ENCODE results near the gene RARB.

The RARB gene

GRCh38 chr3:25554376-25554775 lies 126.3 kb downstream of the RARB start:
- H3K9me3 ChIP-seq (ENCODE audit: control insufficient read depth, low read length): no peaks in the 10 kb centered on the region
- no peaks in the 10 kb centered on the region for H3K36me3 ChIP-seq (ENCODE audit: control insufficient read depth, insufficient read depth, low read length)
- no peaks in the 10 kb centered on the region for H3K4me1 ChIP-seq (ENCODE audit: control insufficient read depth, insufficient read depth, low read length)
- no peak overlapping the region for H3K4me3 ChIP-seq (ENCODE audit: low read length)
- H3K27me3 ChIP-seq (ENCODE audit: control insufficient read depth, insufficient read depth, low read length): no peaks in the 10 kb centered on the region
- no peak overlapping the region for H3K9ac ChIP-seq (ENCODE audit: low read length)

DNA sequence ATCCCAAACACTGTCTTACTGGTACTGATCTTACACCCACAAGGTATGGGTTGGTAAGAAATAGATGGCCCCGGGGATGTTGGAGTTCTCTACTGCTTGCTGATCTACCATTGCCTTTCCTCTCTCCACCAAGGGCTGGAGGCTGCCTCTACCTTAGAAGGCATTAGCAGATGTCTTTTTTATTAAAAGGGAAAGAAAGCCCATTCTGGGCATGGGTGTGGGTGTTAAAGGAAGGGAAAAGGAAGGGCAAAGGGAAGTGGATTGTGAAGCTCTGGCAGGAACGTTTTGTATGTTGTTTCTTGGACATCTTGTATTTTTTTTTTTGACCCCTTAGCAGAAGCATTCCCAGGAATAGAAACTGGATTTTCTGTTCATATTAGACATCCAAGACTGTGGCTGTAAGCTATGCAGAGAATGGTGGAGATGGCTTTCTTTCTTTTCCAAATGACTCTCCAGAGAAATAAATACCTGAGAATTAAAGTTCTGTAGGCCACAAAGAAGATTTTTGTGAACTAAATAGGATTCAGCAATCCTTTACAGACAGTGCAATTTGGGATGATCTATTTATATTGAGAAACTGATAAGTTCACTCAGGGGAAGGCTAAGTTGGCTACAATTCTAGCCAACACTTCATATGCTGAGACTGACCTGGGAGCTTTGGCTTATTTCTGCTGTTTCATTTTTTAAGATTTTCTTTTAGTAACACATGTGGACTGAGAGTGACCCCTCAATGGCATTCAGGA lies 127.8 kb downstream of the RARB start:
- no peaks in the 10 kb centered on the region for H3K36me3 ChIP-seq (ENCODE audit: control insufficient read depth, insufficient read depth, low read length)
- H3K9ac ChIP-seq (ENCODE audit: low read length): no peak overlapping the region
- H3K4me3 ChIP-seq (ENCODE audit: low read length): no peak overlapping the region
- no peaks in the 10 kb centered on the region for H3K4me1 ChIP-seq (ENCODE audit: control insufficient read depth, insufficient read depth, low read length)
- no peaks in the 10 kb centered on the region for H3K27me3 ChIP-seq (ENCODE audit: control insufficient read depth, insufficient read depth, low read length)
- no peaks in the 10 kb centered on the region for H3K9me3 ChIP-seq (ENCODE audit: control insufficient read depth, low read length)

DNA sequence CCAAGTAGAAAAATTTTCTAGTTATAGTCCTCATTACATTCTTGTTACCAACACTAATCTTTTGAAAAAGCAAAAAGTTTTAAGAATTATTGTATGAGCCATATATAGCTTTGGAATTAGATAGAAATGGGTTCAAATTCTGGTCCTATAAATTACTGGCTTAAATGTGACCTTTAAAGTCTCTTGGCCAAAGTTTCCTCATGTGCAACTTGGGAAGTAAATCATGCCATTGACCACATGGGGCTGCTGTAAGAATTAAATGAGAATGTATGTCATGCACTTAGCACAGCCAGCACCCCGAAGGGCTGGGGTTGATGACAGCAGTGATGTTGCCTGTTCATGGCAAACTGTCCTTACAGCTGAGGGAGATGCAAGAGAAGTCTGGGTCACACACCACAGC lies 128.4 kb downstream of the RARB start:
- no peaks in the 10 kb centered on the region for H3K36me3 ChIP-seq (ENCODE audit: control insufficient read depth, insufficient read depth, low read length)
- no peaks in the 10 kb centered on the region for H3K27me3 ChIP-seq (ENCODE audit: control insufficient read depth, insufficient read depth, low read length)
- H3K4me3 ChIP-seq (ENCODE audit: low read length): no peak overlapping the region
- no peak overlapping the region for H3K9ac ChIP-seq (ENCODE audit: low read length)
- H3K4me1 ChIP-seq (ENCODE audit: control insufficient read depth, insufficient read depth, low read length): no peaks in the 10 kb centered on the region
- no peaks in the 10 kb centered on the region for H3K9me3 ChIP-seq (ENCODE audit: control insufficient read depth, low read length)

GRCh38 chr3:25557694-25558093 lies 129.6 kb downstream of the RARB start:
- no peaks in the 10 kb centered on the region for H3K4me1 ChIP-seq (ENCODE audit: control insufficient read depth, insufficient read depth, low read length)
- H3K9me3 ChIP-seq (ENCODE audit: control insufficient read depth, low read length): no peaks in the 10 kb centered on the region
- H3K9ac ChIP-seq (ENCODE audit: low read length): no peak overlapping the region
- H3K27me3 ChIP-seq (ENCODE audit: control insufficient read depth, insufficient read depth, low read length): no peaks in the 10 kb centered on the region
- no peak overlapping the region for H3K4me3 ChIP-seq (ENCODE audit: low read length)
- H3K36me3 ChIP-seq (ENCODE audit: control insufficient read depth, insufficient read depth, low read length): no peaks in the 10 kb centered on the region

DNA sequence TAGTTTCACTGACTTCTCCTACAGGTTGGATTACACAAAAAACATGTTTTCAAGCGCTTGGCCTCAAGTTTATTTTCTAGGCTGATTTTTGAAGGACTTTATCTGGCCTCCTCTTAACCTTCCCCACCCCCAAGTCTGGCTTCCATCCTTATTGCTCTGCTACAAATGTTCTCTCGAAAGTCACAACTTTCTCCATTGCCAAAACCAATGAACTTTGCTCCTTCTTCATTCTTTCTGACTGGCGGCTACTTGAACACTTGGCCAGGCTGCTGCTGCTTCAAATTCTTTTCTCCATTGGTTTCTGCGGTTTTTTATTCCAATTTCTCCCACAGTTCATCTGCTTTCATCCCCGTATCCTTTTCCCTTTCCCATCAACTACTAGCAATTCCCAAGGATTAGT lies 130.1 kb downstream of the RARB start:
- Histone ChIP-seq H3K9me3 (ENCODE audit: control insufficient read depth, low read length) (no peaks in the 10 kb centered on the region), H3K4me1 (ENCODE audit: control insufficient read depth, insufficient read depth, low read length) (no peaks in the 10 kb centered on the region), H3K27me3 (ENCODE audit: control insufficient read depth, insufficient read depth, low read length) (no peaks in the 10 kb centered on the region), H3K9ac (ENCODE audit: low read length) (no peak overlapping the region), H3K36me3 (ENCODE audit: control insufficient read depth, insufficient read depth, low read length) (no peaks in the 10 kb centered on the region), H3K4me3 (ENCODE audit: low read length) (no peak overlapping the region)

- Histone ChIP-seq H3K9me3 (ENCODE audit: control insufficient read depth, low read length) (no peaks in the 10 kb centered on the region), H3K9ac (ENCODE audit: low read length) (no peak overlapping the region), H3K4me1 (ENCODE audit: control insufficient read depth, insufficient read depth, low read length) (no peaks in the 10 kb centered on the region), H3K4me3 (ENCODE audit: low read length) (no peak overlapping the region), H3K27me3 (ENCODE audit: control insufficient read depth, insufficient read depth, low read length) (no peaks in the 10 kb centered on the region), H3K36me3 (ENCODE audit: control insufficient read depth, insufficient read depth, low read length) (no peaks in the 10 kb centered on the region)
Measured at GRCh38 chr3:25558796-25559195, 130.7 kb downstream of the RARB start.

- H3K9ac ChIP-seq (ENCODE audit: low read length): no peak overlapping the region
- no peaks in the 10 kb centered on the region for H3K27me3 ChIP-seq (ENCODE audit: control insufficient read depth, insufficient read depth, low read length)
- no peaks in the 10 kb centered on the region for H3K4me1 ChIP-seq (ENCODE audit: control insufficient read depth, insufficient read depth, low read length)
- no peak overlapping the region for H3K4me3 ChIP-seq (ENCODE audit: low read length)
- H3K36me3 ChIP-seq (ENCODE audit: control insufficient read depth, insufficient read depth, low read length): no peaks in the 10 kb centered on the region
- H3K9me3 ChIP-seq (ENCODE audit: control insufficient read depth, low read length): no peaks in the 10 kb centered on the region
Measured at GRCh38 chr3:25563601-25564000, 135.5 kb downstream of the RARB start.

DNA sequence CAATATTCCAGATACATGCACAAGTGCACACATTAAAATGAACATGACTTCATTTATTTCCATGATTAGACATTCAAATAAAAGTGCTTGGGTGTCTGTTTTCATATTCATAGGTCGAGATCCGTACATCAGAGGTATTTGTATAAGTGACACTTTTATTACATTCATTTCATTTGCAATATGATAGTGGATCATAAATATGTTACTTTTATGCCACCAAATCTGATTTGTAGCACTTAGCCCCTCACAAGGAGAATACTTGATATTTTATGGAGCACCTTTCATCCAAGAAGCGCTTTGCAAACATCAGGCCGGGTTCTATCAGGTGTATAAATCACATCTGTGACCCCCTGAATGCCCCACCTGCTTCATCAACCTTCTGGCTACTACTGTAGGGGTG lies 136.0 kb downstream of the RARB start:
- Histone ChIP-seq H3K9me3 (ENCODE audit: control insufficient read depth, low read length) (no peaks in the 10 kb centered on the region), H3K27me3 (ENCODE audit: control insufficient read depth, insufficient read depth, low read length) (no peaks in the 10 kb centered on the region), H3K9ac (ENCODE audit: low read length) (no peak overlapping the region), H3K4me1 (ENCODE audit: control insufficient read depth, insufficient read depth, low read length) (no peaks in the 10 kb centered on the region), H3K4me3 (ENCODE audit: low read length) (no peak overlapping the region), H3K36me3 (ENCODE audit: control insufficient read depth, insufficient read depth, low read length) (no peaks in the 10 kb centered on the region)

- no peaks in the 10 kb centered on the region for H3K9me3 ChIP-seq (ENCODE audit: control insufficient read depth, low read length)
- H3K4me1 ChIP-seq (ENCODE audit: control insufficient read depth, insufficient read depth, low read length): no peaks in the 10 kb centered on the region
- no peaks in the 10 kb centered on the region for H3K36me3 ChIP-seq (ENCODE audit: control insufficient read depth, insufficient read depth, low read length)
- no peak overlapping the region for H3K9ac ChIP-seq (ENCODE audit: low read length)
- H3K27me3 ChIP-seq (ENCODE audit: control insufficient read depth, insufficient read depth, low read length): no peaks in the 10 kb centered on the region
- no peak overlapping the region for H3K4me3 ChIP-seq (ENCODE audit: low read length)
Measured at GRCh38 chr3:25565807-25566206, 137.7 kb downstream of the RARB start.

DNA sequence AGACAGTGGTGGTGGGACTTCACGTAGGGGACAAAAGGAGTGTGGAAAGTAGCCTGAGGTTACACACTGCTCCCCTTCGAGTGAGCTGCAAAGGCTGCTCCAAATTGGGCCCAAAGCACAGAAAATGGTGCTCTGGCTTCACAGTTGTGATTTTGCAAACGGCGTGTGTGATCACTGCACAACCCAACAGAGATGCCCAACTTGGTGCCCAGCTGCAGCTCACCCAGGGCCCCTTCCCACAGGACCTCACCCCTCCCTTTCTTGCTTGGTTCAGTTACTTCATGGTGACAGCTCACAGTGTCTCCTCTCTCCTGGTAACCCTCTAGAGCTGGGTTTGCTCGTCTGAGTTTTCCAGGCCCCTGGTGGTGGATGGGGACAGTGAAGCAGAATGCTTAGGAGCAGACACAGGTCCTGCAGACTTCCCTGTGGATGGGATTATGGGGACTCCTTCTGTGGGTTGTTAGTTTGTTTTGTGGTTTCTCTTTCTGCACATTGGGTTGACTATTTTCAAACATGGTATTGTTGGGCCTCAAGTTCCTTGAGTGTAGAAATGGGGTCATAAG lies 138.4 kb downstream of the RARB start:
- H3K4me3 ChIP-seq (ENCODE audit: low read length): no peak overlapping the region
- no peaks in the 10 kb centered on the region for H3K4me1 ChIP-seq (ENCODE audit: control insufficient read depth, insufficient read depth, low read length)
- no peaks in the 10 kb centered on the region for H3K27me3 ChIP-seq (ENCODE audit: control insufficient read depth, insufficient read depth, low read length)
- no peaks in the 10 kb centered on the region for H3K36me3 ChIP-seq (ENCODE audit: control insufficient read depth, insufficient read depth, low read length)
- H3K9me3 ChIP-seq (ENCODE audit: control insufficient read depth, low read length): no peaks in the 10 kb centered on the region
- no peak overlapping the region for H3K9ac ChIP-seq (ENCODE audit: low read length)

- H3K27me3 ChIP-seq (ENCODE audit: control insufficient read depth, insufficient read depth, low read length): no peaks in the 10 kb centered on the region
- H3K4me3 ChIP-seq (ENCODE audit: low read length): no peak overlapping the region
- H3K36me3 ChIP-seq (ENCODE audit: control insufficient read depth, insufficient read depth, low read length): no peaks in the 10 kb centered on the region
- no peak overlapping the region for H3K9ac ChIP-seq (ENCODE audit: low read length)
- no peaks in the 10 kb centered on the region for H3K9me3 ChIP-seq (ENCODE audit: control insufficient read depth, low read length)
- no peaks in the 10 kb centered on the region for H3K4me1 ChIP-seq (ENCODE audit: control insufficient read depth, insufficient read depth, low read length)
Measured at GRCh38 chr3:25567388-25567787, 139.3 kb downstream of the RARB start.

- H3K27me3 ChIP-seq (ENCODE audit: control insufficient read depth, insufficient read depth, low read length): no peaks in the 10 kb centered on the region
- no peaks in the 10 kb centered on the region for H3K9me3 ChIP-seq (ENCODE audit: control insufficient read depth, low read length)
- no peaks in the 10 kb centered on the region for H3K36me3 ChIP-seq (ENCODE audit: control insufficient read depth, insufficient read depth, low read length)
- no peaks in the 10 kb centered on the region for H3K4me1 ChIP-seq (ENCODE audit: control insufficient read depth, insufficient read depth, low read length)
- H3K4me3 ChIP-seq (ENCODE audit: low read length): no peak overlapping the region
- no peak overlapping the region for H3K9ac ChIP-seq (ENCODE audit: low read length)
Measured at GRCh38 chr3:25567806-25568524, 139.9 kb downstream of the RARB start.

Measured in mucosa of stomach (tissue), 1 donor.